GM23338 (cell line): ENCODE results near the gene FANCG.

ENCODE experiments used
- CTCF ChIP-seq, 2 experiments: fragments of 200-600 bp in 1 of 2; sonication (generic) in 1 of 2; conservative IDR thresholded peaks; 2 replicates each; pipeline versions ENCODE4 v1.5.1 to v1.6.1; 2016 to 2017; ENCODE audit warnings: antibody characterized with exemption in 2 of 2, low read depth in 2 of 2, mild to moderate bottlenecking in 2 of 2, moderate library complexity in 1 of 2
- EZH2 ChIP-seq: fragments of 200-600 bp; sonication (generic); IDR thresholded peaks from one replicate; pipeline ENCODE4 v1.8.0; 2017; ENCODE audit warnings: antibody characterized with exemption, mild to moderate bottlenecking, low read depth; ENCODE audit not compliant: unreplicated experiment
- EZH2phosphoT487 ChIP-seq: fragments of 200-600 bp; sonication (generic); IDR thresholded peaks from one replicate; pipeline ENCODE4 v1.8.1; 2018; ENCODE audit warnings: antibody characterized with exemption; ENCODE audit not compliant: unreplicated experiment
- POLR2AphosphoS5 ChIP-seq: IDR thresholded peaks from 2 replicates; pipeline ENCODE4 v1.6.1; 2016; ENCODE audit warnings: antibody characterized with exemption, low read depth
- ZNF114 ChIP-seq: fragments of 250-450 bp; sonication (Bioruptor Pico); IDR thresholded peaks from 2 replicates; pipeline ENCODE4 v1.5.0; 2020; ENCODE audit warnings: mild to moderate bottlenecking, moderate library complexity
- ZNF462 ChIP-seq: fragments of 250-450 bp; sonication (Bioruptor Pico); IDR thresholded peaks from 2 replicates; pipeline ENCODE4 v1.5.0; 2020; ENCODE audit warnings: mild to moderate bottlenecking, moderate library complexity
- TF ChIP-seq, protein P1 (sequence below): IDR thresholded peaks from one replicate; pipeline ENCODE4 v1.6.1; 2018; ENCODE audit warnings: antibody characterized with exemption; ENCODE audit not compliant: unreplicated experiment

- TF ChIP-seq POLR2AphosphoS5 (no peak), CTCF (conservative IDR thresholded peaks at IDR 0.05; ENCODE audit: low read depth in 2 of 2) (no peak), EZH2 (no peak), ZNF462 (no peak), EZH2phosphoT487 (no peak), ZNF114 (CRISPR knock-in tag) (no peak)
- TF ChIP-seq, protein P1, sequence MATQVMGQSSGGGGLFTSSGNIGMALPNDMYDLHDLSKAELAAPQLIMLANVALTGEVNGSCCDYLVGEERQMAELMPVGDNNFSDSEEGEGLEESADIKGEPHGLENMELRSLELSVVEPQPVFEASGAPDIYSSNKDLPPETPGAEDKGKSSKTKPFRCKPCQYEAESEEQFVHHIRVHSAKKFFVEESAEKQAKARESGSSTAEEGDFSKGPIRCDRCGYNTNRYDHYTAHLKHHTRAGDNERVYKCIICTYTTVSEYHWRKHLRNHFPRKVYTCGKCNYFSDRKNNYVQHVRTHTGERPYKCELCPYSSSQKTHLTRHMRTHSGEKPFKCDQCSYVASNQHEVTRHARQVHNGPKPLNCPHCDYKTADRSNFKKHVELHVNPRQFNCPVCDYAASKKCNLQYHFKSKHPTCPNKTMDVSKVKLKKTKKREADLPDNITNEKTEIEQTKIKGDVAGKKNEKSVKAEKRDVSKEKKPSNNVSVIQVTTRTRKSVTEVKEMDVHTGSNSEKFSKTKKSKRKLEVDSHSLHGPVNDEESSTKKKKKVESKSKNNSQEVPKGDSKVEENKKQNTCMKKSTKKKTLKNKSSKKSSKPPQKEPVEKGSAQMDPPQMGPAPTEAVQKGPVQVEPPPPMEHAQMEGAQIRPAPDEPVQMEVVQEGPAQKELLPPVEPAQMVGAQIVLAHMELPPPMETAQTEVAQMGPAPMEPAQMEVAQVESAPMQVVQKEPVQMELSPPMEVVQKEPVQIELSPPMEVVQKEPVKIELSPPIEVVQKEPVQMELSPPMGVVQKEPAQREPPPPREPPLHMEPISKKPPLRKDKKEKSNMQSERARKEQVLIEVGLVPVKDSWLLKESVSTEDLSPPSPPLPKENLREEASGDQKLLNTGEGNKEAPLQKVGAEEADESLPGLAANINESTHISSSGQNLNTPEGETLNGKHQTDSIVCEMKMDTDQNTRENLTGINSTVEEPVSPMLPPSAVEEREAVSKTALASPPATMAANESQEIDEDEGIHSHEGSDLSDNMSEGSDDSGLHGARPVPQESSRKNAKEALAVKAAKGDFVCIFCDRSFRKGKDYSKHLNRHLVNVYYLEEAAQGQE = no peak
These were observed 29.3 kb upstream of the FANCG start for GRCh38 chr9:35108946-35109575.
